ENCODE results near the gene TRAPPC2L. TPM values are rescaled to one million over a fixed set of nuclear protein-coding genes. Genes with fewer than 3 reads are reported as not detected.
A peak's percentile ranks its signal among the peaks of the same experiment; 100 is the strongest.

Gene TRAPPC2L
- polyA plus RNA-seq, 3 donors: 38.8 to 89.3 (median 82.4) TPM

GRCh38 chr16:88817785-88818574 is 38.9 kb upstream of the TRAPPC2L start:
- H3K9me3 ChIP-seq (replicated peaks in 1 of 2; ENCODE audit: control insufficient read depth in 1 of 2, insufficient read depth in 1 of 2, low read length in 2 of 2): no peaks in the 10 kb centered on the region
- no peak overlapping the region for H3K4me3 ChIP-seq (replicated peaks in 1 of 3; ENCODE audit: low read depth in 2 of 3, low read length in 3 of 3)
- no peaks in the 10 kb centered on the region for H3K27me3 ChIP-seq (ENCODE audit: control insufficient read depth in 2 of 2, insufficient read depth in 2 of 2, low read length in 2 of 2)
- TF ChIP-seq CTCF (IDR thresholded peaks at IDR 0.05): no peak
- no peak overlapping the region for H3K9ac ChIP-seq (ENCODE audit: insufficient read depth, low read length, poor library complexity, severe bottlenecking)
- H3K79me2 ChIP-seq (ENCODE audit: insufficient read depth, low read length): no peaks in the 10 kb centered on the region
- peaks cover 11 to 39% of the 10 kb centered on the region in 2 donors for H3K36me3 Mint-ChIP-seq
- H3K4me2 ChIP-seq (replicated peaks; ENCODE audit: extremely low read depth, low read length, poor library complexity, severe bottlenecking): no peak overlapping the region
- H3K27me3 Mint-ChIP-seq (ENCODE audit: low read depth in 3 of 3): no peaks in the 10 kb centered on the region
- peaks cover 16% of the 10 kb centered on the region for H4K20me1 ChIP-seq (ENCODE audit: insufficient read depth, low read length)
- no peak overlapping the region for H2AFZ ChIP-seq (ENCODE audit: insufficient read depth, low read depth, low read length, poor library complexity, severe bottlenecking)
- H3K4me1 ChIP-seq (ENCODE audit: control insufficient read depth in 1 of 2, insufficient read depth in 2 of 2, low read length in 2 of 2): peaks cover 3 to 5% of the 10 kb centered on the region in 2 donors
- no peak overlapping the region for H3K4me3 Mint-ChIP-seq
- no peak overlapping the region for H3K27ac ChIP-seq (ENCODE audit: low read depth in 1 of 2, low read length in 2 of 2)
- H3K27ac Mint-ChIP-seq: no peak overlapping the region
- intact Hi-C loops (cut with micrococcal nuclease): loop anchor here (2.0 to 10.0 kb wide), 2 partner anchors 41 to 397 kb away; partner anchors contain the start of gene ZNF778 (in 1 of the 2)
- WGBS (ENCODE audit: insufficient coverage): 93% methylated on average over 35 of the region's 40 CpGs
- H3K36me3 ChIP-seq (replicated peaks in 1 of 2; ENCODE audit: control insufficient read depth in 1 of 2, insufficient read depth in 2 of 2, low read length in 2 of 2): peaks cover 22 to 29% of the 10 kb centered on the region in 2 donors
- peaks cover 0 to 3% (median 0%) of the 10 kb centered on the region in 7 donors for H3K9me3 Mint-ChIP-seq
- DNase-seq: no peak
- peaks cover 2% of the 10 kb centered on the region for H3K4me1 Mint-ChIP-seq

GRCh38 chr16:88818575-88818874 is 38.4 kb upstream of the TRAPPC2L start:
- no peaks in the 10 kb centered on the region for H3K27me3 Mint-ChIP-seq (ENCODE audit: low read depth in 3 of 3)
- Histone ChIP-seq H3K9me3 (replicated peaks in 1 of 2; ENCODE audit: control insufficient read depth in 1 of 2, insufficient read depth in 1 of 2, low read length in 2 of 2) (no peaks in the 10 kb centered on the region), H3K27ac (ENCODE audit: low read depth in 1 of 2, low read length in 2 of 2) (no peak overlapping the region), H3K4me2 (replicated peaks; ENCODE audit: extremely low read depth, low read length, poor library complexity, severe bottlenecking) (no peak overlapping the region), H4K20me1 (ENCODE audit: insufficient read depth, low read length) (peaks cover 16% of the 10 kb centered on the region), H3K36me3 (replicated peaks in 1 of 2; ENCODE audit: control insufficient read depth in 1 of 2, insufficient read depth in 2 of 2, low read length in 2 of 2) (peaks cover 25 to 30% of the 10 kb centered on the region in 2 donors), H3K4me1 (ENCODE audit: control insufficient read depth in 1 of 2, insufficient read depth in 2 of 2, low read length in 2 of 2) (no peaks in the 10 kb centered on the region), H2AFZ (ENCODE audit: insufficient read depth, low read depth, low read length, poor library complexity, severe bottlenecking) (no peak overlapping the region), H3K27me3 (ENCODE audit: control insufficient read depth in 2 of 2, insufficient read depth in 2 of 2, low read length in 2 of 2) (no peaks in the 10 kb centered on the region), H3K4me3 (replicated peaks in 1 of 3; ENCODE audit: low read depth in 2 of 3, low read length in 3 of 3) (no peak overlapping the region), H3K79me2 (ENCODE audit: insufficient read depth, low read length) (no peaks in the 10 kb centered on the region), H3K9ac (ENCODE audit: insufficient read depth, low read length, poor library complexity, severe bottlenecking) (no peak overlapping the region)
- peaks cover 0 to 3% (median 0%) of the 10 kb centered on the region in 7 donors for H3K9me3 Mint-ChIP-seq
- peak overlapping the region in 1 of 7 donors; percentile 59 for H3K27ac Mint-ChIP-seq
- peaks cover 13 to 41% of the 10 kb centered on the region in 2 donors for H3K36me3 Mint-ChIP-seq
- DNase-seq: no peak
- no peaks in the 10 kb centered on the region for H3K4me1 Mint-ChIP-seq
- no peak for TF ChIP-seq CTCF (IDR thresholded peaks at IDR 0.05)
- H3K4me3 Mint-ChIP-seq: no peak overlapping the region
- 95% methylated on average over 17 of the region's 18 CpGs for WGBS (ENCODE audit: insufficient coverage)
- intact Hi-C loops (cut with micrococcal nuclease): loop anchor here in 1 of 2 donors (10.0 kb wide), 1 partner anchor 396 kb away; the partner anchor contains the start of gene ZNF778
